IPS-18a (cell line): ENCODE results near the gene SRP9.
"Not testable (repeated sequence)": the region's sequence is repeated elsewhere in the genome, so short reads cannot be mapped to it uniquely, and the experiment has no call there.

Experiments used
- H3K27ac ChIP-seq: one replicate; pipeline ENCODE4 v1.5.1; 2013; ENCODE audit warnings: low read length
- H3K27me3 ChIP-seq: one replicate; pipeline ENCODE4 v1.6.1; 2013; ENCODE audit warnings: mild to moderate bottlenecking, low read length; ENCODE audit not compliant: control insufficient read depth, insufficient read depth
- H3K36me3 ChIP-seq: one replicate; pipeline ENCODE4 v1.6.1; 2013; ENCODE audit warnings: low read depth, low read length; ENCODE audit not compliant: control insufficient read depth
- H3K4me1 ChIP-seq: one replicate; pipeline ENCODE4 v1.6.1; 2013; ENCODE audit warnings: low read depth, low read length; ENCODE audit not compliant: control insufficient read depth
- H3K4me3 ChIP-seq: one replicate; pipeline ENCODE4 v1.5.1; 2013; ENCODE audit warnings: low read length
- H3K9ac ChIP-seq: one replicate; pipeline ENCODE4 v1.6.1; 2013; ENCODE audit warnings: mild to moderate bottlenecking, low read length, moderate library complexity
- H3K9me3 ChIP-seq: one replicate; pipeline ENCODE4 v1.6.1; 2013; ENCODE audit warnings: low read depth, low read length; ENCODE audit not compliant: control insufficient read depth

Gene SRP9

DNA sequence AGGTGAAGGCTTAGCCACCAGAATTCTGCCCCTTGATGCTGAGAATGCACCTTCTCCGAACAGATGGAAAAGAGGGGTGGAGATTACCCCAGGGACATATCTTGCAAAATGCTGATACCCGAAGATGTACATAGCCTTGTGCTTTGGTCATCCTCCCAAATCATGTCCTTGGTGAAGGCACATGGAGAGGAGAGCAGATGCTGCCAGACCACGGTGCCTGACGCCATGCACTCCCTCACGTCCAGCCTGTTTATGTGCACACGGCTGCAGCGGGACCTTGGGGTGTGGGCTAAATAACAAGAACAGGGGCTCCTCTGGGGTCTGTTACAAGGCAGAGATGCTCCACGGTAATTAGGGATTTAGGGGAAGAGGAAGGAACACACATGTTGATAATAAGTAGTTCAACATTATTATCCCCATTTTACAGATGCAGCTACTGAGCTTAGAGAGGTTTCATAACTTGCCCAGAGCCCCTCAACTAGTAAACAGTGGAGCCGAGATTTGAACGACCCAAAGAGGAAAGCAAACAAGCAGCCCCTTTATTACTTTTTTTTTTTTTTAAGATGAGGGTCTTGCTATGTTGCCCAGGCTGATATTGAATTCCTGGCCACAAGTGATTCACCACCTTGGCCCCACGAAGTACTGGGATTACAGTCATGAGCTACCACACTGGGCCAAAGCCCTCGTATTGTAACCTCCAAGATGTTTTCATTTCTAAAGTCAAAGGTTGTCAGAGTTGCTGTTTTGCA lies 45.2 kb downstream of the SRP9 start:
- Histone ChIP-seq H3K4me1 (peaks cover 20% of the 10 kb centered on the region), H3K27me3 (no peaks in the 10 kb centered on the region), H3K36me3 (no peaks in the 10 kb centered on the region), H3K4me3 (no peak overlapping the region), H3K27ac (no peak overlapping the region), H3K9ac (no peak overlapping the region), H3K9me3 (no peaks in the 10 kb centered on the region)

- Histone ChIP-seq H3K27me3 (no peaks in the 10 kb centered on the region), H3K4me3 (no peak overlapping the region), H3K36me3 (no peaks in the 10 kb centered on the region), H3K9ac (no peak overlapping the region), H3K27ac (no peak overlapping the region), H3K4me1 (peaks cover 13% of the 10 kb centered on the region), H3K9me3 (no peaks in the 10 kb centered on the region)
Measured at GRCh38 chr1:225823811-225824261, 46.2 kb downstream of the SRP9 start.

- Histone ChIP-seq H3K9ac (no peak overlapping the region), H3K36me3 (no peaks in the 10 kb centered on the region), H3K27me3 (no peaks in the 10 kb centered on the region), H3K4me1 (peaks cover 13% of the 10 kb centered on the region), H3K9me3 (no peaks in the 10 kb centered on the region), H3K4me3 (no peak overlapping the region), H3K27ac (no peak overlapping the region)
Measured at GRCh38 chr1:225824533-225824941, 46.9 kb downstream of the SRP9 start.

DNA sequence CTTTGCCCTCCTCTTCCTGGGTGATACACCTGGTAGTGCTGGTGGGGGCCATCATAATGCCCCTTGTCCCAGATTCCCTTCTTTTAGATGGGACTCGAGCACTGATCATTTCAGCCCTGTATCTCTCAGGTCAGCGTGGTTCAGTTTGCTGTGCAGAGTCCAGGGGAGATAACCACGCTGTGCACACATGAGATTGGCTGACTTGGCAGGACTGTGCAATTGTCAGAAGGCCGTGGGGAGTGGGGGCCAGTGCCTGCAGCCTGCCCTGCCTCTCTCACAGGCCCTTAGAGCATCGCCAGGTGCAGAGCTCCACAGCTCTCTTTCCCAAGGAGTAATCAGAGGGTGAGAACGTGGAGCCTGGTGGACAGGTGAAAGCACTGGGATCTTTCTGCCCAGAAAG lies 47.5 kb downstream of the SRP9 start:
- H3K9ac ChIP-seq, result no peak overlapping the region
- H3K27ac ChIP-seq, result no peak overlapping the region
- no peaks in the 10 kb centered on the region for H3K27me3 ChIP-seq
- H3K4me1 ChIP-seq, result peaks cover 13% of the 10 kb centered on the region
- H3K36me3 ChIP-seq, result no peaks in the 10 kb centered on the region
- no peak overlapping the region for H3K4me3 ChIP-seq
- H3K9me3 ChIP-seq, result no peaks in the 10 kb centered on the region

DNA sequence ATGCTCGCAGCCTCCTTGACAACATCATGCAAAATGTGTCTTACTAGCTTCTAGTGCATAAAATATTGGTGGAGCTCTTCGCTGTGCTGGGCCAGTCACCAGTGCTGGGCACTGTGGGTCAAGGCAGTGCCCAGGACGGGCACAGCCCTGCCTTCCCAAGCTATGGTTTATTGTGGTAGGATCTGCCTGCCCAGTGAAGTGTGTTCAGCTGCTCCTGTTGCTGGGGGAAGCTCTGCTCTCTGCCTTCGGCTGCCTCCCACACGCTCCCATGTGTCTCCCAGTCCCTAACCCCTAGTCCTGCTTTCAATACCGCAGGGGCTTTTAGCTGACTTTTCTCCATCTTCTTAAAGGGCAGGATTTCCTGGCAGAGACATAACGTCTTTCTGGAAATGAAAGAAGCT lies 48.0 kb downstream of the SRP9 start:
- Histone ChIP-seq H3K9ac (no peak overlapping the region), H3K9me3 (no peaks in the 10 kb centered on the region), H3K4me3 (no peak overlapping the region)

DNA sequence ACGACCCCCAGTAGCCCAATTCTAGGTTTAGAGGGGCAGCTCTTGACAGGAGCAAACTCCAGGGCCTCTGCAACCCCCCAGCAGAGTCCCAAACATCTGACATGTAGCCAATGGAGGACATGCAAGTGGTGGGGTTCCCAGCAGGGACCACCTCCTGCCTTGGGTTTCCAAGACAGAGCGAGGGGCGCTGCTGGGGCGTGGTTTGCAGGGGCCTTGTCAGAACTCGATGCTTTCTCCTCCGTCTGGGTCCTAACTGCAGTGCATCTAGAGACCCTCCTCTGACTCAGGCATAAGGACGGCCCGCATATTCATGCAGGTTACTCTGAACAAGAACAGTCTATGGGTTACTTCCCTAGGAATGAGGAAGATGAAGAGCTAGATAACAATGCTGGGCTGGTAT lies 49.5 kb downstream of the SRP9 start:
- peaks cover 13% of the 10 kb centered on the region for H3K4me1 ChIP-seq
- H3K36me3 ChIP-seq, result peaks cover 6% of the 10 kb centered on the region
- no peak overlapping the region for H3K4me3 ChIP-seq
- no peak overlapping the region for H3K9ac ChIP-seq
- no peaks in the 10 kb centered on the region for H3K27me3 ChIP-seq
- H3K9me3 ChIP-seq, result no peaks in the 10 kb centered on the region
- no peak overlapping the region for H3K27ac ChIP-seq

More for the DNA sequence above, 48.0 kb downstream of the SRP9 start:
- no peaks in the 10 kb centered on the region for H3K27me3 ChIP-seq
- H3K36me3 ChIP-seq, result no peaks in the 10 kb centered on the region
- H3K4me1 ChIP-seq, result peaks cover 13% of the 10 kb centered on the region
- no peak overlapping the region for H3K27ac ChIP-seq

DNA sequence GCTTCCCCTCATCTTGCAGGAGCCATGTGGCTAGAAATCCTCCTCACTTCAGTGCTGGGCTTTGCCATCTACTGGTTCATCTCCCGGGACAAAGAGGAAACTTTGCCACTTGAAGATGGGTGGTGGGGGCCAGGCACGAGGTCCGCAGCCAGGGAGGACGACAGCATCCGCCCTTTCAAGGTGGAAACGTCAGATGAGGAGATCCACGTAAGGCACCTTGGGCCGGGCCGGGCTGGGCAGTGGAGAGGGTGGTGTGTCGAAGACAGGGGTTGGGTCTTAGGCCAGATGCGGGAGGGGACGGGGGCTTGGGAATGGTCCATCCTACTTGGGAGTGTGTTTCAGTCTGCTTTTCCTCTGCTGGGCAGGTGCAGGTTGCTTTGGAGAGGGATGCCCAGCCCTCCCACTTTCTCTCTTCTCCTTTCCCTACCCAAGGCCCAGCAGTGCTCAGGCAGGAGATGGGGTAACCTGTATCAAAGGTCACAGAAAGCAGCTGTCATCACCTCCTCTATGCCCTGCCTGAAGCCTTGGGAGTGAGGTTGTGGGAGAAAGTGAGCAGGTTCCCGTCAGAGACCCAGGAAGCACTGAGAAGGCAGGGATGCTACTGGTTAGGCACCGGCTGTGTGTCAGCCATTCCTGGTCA lies 51.2 kb downstream of the SRP9 start:
- Histone ChIP-seq H3K27me3 (no peaks in the 10 kb centered on the region), H3K9me3 (no peaks in the 10 kb centered on the region), H3K9ac (no peak overlapping the region), H3K4me3 (no peak overlapping the region), H3K4me1 (peaks cover 13% of the 10 kb centered on the region), H3K36me3 (peaks cover 8% of the 10 kb centered on the region), H3K27ac (no peak overlapping the region)

- Histone ChIP-seq H3K9ac (no peak overlapping the region), H3K9me3 (no peaks in the 10 kb centered on the region), H3K27ac (no peak overlapping the region), H3K4me1 (no peaks in the 10 kb centered on the region), H3K36me3 (peaks cover 8% of the 10 kb centered on the region), H3K4me3 (no peak overlapping the region), H3K27me3 (no peaks in the 10 kb centered on the region)
Measured at GRCh38 chr1:225830841-225831240, 53.2 kb downstream of the SRP9 start.

DNA sequence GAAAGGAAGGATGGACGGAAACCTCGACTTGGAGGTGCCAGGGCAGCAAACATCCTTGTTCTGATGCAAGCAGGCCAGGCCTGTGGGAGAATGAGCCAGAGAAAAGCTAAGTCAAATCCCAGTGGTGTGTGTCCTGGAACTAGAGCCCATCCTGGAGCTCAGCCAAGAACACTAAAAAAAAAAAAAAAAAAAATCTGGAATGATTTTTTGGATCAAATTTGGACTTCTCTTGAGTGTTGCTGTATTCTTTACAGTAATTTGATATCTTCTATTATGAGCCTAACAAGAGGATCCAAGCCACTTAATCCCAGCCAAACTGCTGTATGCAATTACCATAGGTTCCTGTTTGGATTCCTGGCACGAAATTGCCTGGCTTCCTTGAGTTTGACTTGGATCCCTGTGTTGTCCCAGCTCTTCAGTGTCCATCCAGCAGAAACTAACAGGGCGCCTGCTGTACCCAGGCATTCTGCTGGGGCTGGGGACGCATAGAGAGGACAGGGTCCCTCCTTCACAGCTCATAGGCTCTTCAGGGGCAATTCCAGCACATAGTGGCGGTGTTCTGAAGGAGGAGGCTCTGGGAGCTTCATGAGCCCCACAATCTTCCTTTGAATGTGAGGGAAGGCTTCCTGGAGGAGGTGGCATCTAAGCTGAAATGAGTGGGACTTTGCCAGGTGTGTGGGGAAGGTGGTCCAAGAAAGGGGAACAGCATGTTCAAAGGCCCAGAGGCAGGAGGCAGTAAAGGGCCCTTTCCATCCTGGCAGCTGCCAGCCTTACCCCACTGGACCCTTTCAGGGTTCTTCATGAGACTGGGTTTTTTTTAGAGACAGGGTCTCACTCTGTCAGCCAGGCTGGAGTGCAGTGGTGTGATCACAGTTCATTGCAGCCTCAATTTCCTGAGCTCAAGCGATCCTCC lies 57.0 kb downstream of the SRP9 start:
- Histone ChIP-seq H3K27me3 (no peaks in the 10 kb centered on the region), H3K4me1 (no peaks in the 10 kb centered on the region), H3K9me3 (no peaks in the 10 kb centered on the region), H3K27ac (no peak overlapping the region), H3K36me3 (peaks cover 12% of the 10 kb centered on the region), H3K4me3 (no peak overlapping the region), H3K9ac (no peak overlapping the region)

DNA sequence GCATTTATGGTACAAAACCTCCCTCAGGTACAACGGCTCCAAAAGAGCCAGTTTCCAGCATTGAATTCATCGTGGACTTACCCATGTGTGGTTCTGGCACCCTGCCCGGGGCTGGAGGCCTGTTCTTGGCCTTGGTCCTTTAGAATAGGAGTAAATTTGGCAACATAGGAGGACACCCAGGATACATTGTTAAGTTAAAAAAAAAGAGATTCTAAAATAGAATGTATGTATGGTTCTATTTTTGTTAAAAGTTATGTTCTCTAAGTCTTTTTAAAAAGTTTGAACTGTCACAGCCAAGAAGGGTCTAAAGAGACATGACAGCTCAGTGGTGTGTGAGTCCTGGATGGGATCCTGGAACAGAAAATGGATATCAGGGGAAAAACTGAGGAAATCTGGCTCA lies 58.2 kb downstream of the SRP9 start:
- Histone ChIP-seq H3K27ac (no peak overlapping the region), H3K9ac (no peak overlapping the region), H3K4me1 (no peaks in the 10 kb centered on the region), H3K36me3 (peaks cover 12% of the 10 kb centered on the region), H3K4me3 (no peak overlapping the region), H3K27me3 (no peaks in the 10 kb centered on the region), H3K9me3 (no peaks in the 10 kb centered on the region)

- H3K36me3 ChIP-seq, result peaks cover 12% of the 10 kb centered on the region
- H3K27me3 ChIP-seq, H3K4me3 ChIP-seq, H3K9ac ChIP-seq, H3K9me3 ChIP-seq, H3K27ac ChIP-seq, H3K4me1 ChIP-seq: not testable (repeated sequence)
Measured at GRCh38 chr1:225836296-225836695, 58.7 kb downstream of the SRP9 start.
